Fibroblast of pulmonary artery (primary cell): ENCODE data around the gene COL21A1.

Experiments used
- DNase-seq: peaks from one replicate; pipeline ENCODE4 v3.0.0-alpha.2; 2010; ENCODE audit warnings: low read depth
- H3K4me3 ChIP-seq: replicated peaks from 2 replicates; pipeline ENCODE4 v1.5.1; 2011; ENCODE audit warnings: low read depth, mild to moderate bottlenecking, control low read depth, low read length, moderate library complexity
- CTCF ChIP-seq: IDR thresholded peaks from 2 replicates; pipeline ENCODE4 v1.5.1; 2011; ENCODE audit warnings: mild to moderate bottlenecking, control low read depth, low read length, inconsistent platforms; ENCODE audit errors: missing control alignments

COL21A1 gene

GRCh38 chr6:56154076-56154475, 93.3 kb downstream of the COL21A1 start:
- TF ChIP-seq CTCF = no peak
- no peak for DNase-seq
- no peak overlapping the region for H3K4me3 ChIP-seq

DNA sequence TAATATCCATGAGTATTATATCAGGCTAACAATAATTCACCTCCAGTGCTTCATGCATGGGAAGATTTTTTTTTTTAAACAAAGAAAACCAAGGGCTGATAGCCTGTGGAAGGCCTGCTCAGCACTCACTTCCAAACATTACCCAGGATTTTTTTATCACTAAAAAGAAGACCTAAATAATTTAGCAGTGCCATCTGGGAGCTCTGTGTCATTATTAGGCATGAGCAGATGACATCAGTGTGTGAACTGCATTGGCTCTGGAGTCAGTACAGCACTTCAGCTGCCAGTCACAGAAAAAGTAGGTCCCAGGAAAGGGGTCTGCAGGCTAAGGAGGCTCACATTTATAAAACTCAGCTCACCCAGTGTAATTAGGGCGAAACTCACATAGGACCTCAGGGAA, 94.8 kb downstream of the COL21A1 start:
- H3K4me3 ChIP-seq = no peak overlapping the region
- TF ChIP-seq CTCF = no peak
- DNase-seq = no peak

DNA sequence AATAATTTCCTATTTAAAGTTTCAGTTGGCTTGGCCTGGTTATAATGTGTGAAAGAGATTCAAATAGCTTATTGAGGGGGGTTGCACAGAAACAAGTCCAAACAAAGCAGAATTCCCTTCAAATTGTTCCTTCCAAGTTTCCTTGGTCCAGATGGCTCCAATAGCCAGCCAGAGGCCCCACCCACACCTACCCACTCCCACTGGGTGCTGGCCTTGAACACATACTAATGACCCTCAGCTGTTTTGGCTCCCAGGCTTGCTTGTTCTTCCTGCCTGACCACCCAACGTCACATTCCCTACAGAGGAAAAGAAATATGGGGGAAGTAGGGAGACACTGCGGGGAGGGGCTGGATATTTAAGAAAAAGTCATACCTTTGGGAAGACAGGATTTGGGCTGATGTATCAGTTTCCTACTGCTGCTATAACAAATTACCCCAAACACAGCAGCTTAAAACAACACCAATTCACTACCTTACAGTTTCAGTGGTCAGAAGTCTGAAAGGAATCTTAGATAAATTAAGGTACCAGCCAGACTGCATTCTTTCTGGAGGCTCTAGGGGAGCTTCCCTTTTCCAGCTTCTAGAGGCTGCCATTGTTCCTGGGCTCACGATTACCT, 95.7 kb downstream of the COL21A1 start:
- TF ChIP-seq CTCF = no peak
- H3K4me3 ChIP-seq = no peak overlapping the region
- no peak for DNase-seq

GRCh38 chr6:56148488-56149186, 98.7 kb downstream of the COL21A1 start:
- no peak overlapping the region for H3K4me3 ChIP-seq
- peak; percentile 17 for DNase-seq
- TF ChIP-seq CTCF = no peak

DNA sequence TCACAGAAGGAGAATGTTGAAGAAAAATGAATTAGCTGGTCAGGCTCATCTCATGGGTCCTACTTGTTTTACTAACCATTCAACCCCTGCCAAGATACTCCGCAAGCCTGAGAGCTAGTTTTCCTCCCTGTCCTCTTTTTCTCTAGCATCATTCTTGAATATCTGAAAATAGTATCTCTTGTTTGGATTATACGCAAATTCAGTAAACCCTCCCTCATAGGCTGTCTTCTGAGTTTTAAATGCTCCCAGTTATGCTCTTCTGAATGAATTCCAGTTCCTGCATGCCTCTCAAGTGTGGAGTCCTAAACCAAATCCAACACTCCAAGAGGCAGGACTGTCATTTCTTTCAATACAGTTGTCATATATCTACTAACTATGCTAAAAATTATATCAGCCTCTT, 99.6 kb downstream of the COL21A1 start:
- no peak for TF ChIP-seq CTCF
- no peak overlapping the region for H3K4me3 ChIP-seq
- no peak for DNase-seq

DNA sequence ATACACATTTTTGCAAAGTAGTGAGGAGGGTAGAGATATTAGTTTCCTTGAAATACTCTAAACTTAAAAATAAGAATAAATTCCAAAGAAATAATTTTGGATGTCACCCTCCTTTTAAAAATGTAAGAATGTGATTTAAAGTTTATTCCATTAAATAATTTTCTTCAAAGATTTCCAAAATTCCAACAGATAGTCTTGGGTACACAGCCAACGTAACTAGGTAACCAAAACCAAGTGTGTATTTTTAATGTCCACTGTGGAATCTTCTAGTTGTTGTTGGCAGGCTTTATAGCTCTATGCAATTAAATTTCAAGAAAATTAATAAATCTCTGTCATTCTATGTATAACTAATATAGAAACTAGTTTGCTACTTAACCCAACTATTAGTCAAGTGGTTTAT, 101.3 kb downstream of the COL21A1 start:
- no peak for TF ChIP-seq CTCF
- DNase-seq = no peak
- H3K4me3 ChIP-seq = no peak overlapping the region

DNA sequence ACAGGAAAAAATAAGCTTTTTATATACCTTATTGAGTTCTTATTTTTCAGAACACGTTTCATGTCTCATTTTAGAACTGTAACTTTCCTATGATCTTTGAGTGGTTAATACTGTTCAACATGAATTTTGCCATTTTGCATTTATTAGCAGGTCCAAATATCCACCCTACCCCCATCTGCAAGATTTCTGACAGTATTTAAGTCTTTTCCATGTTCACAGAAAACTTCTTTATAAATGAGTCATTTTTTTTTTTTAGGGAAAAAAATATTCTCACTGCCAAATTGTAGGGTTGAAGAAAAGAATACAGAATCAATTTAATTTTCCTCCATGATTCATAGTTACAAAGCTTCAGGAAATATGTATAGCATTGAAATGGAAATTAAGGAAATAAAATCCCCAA, 101.8 kb downstream of the COL21A1 start:
- no peak for DNase-seq

More for the DNA sequence above, 101.8 kb downstream of the COL21A1 start:
- TF ChIP-seq CTCF = no peak
- no peak overlapping the region for H3K4me3 ChIP-seq
